Panc1 (cell line): ENCODE measurements around the gene TNIK.
"Not testable (repeated sequence)": the region's sequence is repeated elsewhere in the genome, so short reads cannot be mapped to it uniquely, and the experiment has no call there.

ENCODE experiments used
- POLR2AphosphoS5 ChIP-seq: IDR thresholded peaks from 2 replicates; pipeline ENCODE4 v1.6.1; 2012; ENCODE audit warnings: mild to moderate bottlenecking, low read depth, low read length, moderate library complexity
- SIN3A ChIP-seq: IDR thresholded peaks from 2 replicates; pipeline ENCODE4 v1.6.1; 2012; ENCODE audit warnings: low read depth, mild to moderate bottlenecking, low read length, moderate library complexity, borderline replicate concordance; ENCODE audit not compliant: insufficient read depth
- TF ChIP-seq, protein P1 (sequence below): fragments of 450-650 bp; IDR thresholded peaks from 2 replicates; pipeline ENCODE4 v1.5.1; 2017; ENCODE audit warnings: mild to moderate bottlenecking
- TF ChIP-seq, protein P2 (sequence below), 2 experiments: IDR thresholded peaks; 2 replicates each; pipeline ENCODE4 v1.6.1; 2011 to 2012; ENCODE audit warnings: low read depth in 2 of 2, control low read depth in 1 of 2, low read length in 1 of 2, mild to moderate bottlenecking in 1 of 2, moderate library complexity in 1 of 2; ENCODE audit not compliant: insufficient read depth in 1 of 2

DNA sequence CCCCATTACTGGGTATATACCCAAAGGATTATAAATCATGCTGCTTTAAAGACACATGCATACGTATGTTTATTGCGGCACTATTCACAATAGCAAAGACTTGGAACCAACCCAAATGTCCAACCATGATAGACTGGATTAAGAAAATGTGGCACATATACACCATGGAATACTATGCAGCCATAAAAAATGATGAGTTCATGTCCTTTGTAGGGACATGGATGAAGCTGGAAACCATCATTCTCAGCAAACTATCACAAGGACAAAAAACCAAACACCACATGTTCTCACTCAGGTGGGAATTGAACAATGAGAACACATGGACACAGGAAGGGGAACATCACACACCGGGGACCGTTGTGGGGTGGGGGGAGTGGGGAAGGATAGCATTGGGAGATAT lies 155.7 kb downstream of the TNIK start:
- TF ChIP-seq, protein P1, sequence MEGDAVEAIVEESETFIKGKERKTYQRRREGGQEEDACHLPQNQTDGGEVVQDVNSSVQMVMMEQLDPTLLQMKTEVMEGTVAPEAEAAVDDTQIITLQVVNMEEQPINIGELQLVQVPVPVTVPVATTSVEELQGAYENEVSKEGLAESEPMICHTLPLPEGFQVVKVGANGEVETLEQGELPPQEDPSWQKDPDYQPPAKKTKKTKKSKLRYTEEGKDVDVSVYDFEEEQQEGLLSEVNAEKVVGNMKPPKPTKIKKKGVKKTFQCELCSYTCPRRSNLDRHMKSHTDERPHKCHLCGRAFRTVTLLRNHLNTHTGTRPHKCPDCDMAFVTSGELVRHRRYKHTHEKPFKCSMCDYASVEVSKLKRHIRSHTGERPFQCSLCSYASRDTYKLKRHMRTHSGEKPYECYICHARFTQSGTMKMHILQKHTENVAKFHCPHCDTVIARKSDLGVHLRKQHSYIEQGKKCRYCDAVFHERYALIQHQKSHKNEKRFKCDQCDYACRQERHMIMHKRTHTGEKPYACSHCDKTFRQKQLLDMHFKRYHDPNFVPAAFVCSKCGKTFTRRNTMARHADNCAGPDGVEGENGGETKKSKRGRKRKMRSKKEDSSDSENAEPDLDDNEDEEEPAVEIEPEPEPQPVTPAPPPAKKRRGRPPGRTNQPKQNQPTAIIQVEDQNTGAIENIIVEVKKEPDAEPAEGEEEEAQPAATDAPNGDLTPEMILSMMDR: not testable (repeated sequence)
- TF ChIP-seq POLR2AphosphoS5, SIN3A: not testable (repeated sequence)
- TF ChIP-seq, protein P2, sequence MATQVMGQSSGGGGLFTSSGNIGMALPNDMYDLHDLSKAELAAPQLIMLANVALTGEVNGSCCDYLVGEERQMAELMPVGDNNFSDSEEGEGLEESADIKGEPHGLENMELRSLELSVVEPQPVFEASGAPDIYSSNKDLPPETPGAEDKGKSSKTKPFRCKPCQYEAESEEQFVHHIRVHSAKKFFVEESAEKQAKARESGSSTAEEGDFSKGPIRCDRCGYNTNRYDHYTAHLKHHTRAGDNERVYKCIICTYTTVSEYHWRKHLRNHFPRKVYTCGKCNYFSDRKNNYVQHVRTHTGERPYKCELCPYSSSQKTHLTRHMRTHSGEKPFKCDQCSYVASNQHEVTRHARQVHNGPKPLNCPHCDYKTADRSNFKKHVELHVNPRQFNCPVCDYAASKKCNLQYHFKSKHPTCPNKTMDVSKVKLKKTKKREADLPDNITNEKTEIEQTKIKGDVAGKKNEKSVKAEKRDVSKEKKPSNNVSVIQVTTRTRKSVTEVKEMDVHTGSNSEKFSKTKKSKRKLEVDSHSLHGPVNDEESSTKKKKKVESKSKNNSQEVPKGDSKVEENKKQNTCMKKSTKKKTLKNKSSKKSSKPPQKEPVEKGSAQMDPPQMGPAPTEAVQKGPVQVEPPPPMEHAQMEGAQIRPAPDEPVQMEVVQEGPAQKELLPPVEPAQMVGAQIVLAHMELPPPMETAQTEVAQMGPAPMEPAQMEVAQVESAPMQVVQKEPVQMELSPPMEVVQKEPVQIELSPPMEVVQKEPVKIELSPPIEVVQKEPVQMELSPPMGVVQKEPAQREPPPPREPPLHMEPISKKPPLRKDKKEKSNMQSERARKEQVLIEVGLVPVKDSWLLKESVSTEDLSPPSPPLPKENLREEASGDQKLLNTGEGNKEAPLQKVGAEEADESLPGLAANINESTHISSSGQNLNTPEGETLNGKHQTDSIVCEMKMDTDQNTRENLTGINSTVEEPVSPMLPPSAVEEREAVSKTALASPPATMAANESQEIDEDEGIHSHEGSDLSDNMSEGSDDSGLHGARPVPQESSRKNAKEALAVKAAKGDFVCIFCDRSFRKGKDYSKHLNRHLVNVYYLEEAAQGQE (IDR thresholded peaks at IDR 0.05; ENCODE audit: insufficient read depth in 1 of 2, low read depth in 2 of 2, low read length in 1 of 2): not testable (repeated sequence)
